Esophagus muscularis mucosa (tissue), 3 donors: Measurements from ENCODE around the gene MEN1.

Experiments
- EP300 ChIP-seq: sonication (generic); formaldehyde crosslinking; IDR thresholded peaks from one replicate; pipeline ENCODE4 v1.6.1; 2017; ENCODE audit warnings: antibody characterized with exemption
- POLR2A ChIP-seq: fragments of 450-650 bp; IDR thresholded peaks from one replicate; pipeline ENCODE4 v1.6.1; 2017; ENCODE audit warnings: antibody characterized with exemption, moderate library complexity, mild to moderate bottlenecking, low read depth
- POLR2AphosphoS5 ChIP-seq, 2 donors: sonication (generic); formaldehyde crosslinking; IDR thresholded peaks; one replicate each; pipeline ENCODE4 v1.6.1; 2017; ENCODE audit warnings: antibody characterized with exemption in 2 of 2

- TF ChIP-seq POLR2A, result no peak
- TF ChIP-seq EP300, result no peak
- no peak for TF ChIP-seq POLR2AphosphoS5 (IDR thresholded peaks at IDR 0.05)
These were observed 7.8 kb downstream of the MEN1 start for GRCh38 chr11:64802370-64803157.
